ENCODE data around the gene FOXP1.

Gene FOXP1

GRCh38 chr3:71047616-71048531 is 535.7 kb downstream of the FOXP1 start:
- no peak for TF ChIP-seq POLR2AphosphoS5 (IDR thresholded peaks at IDR 0.05; ENCODE audit: low read depth, low read length)
- TF ChIP-seq POLR2A (IDR thresholded peaks at IDR 0.05; ENCODE audit: low read depth, low read length), result no peak
- no peak for TF ChIP-seq TAF1 (IDR thresholded peaks at IDR 0.05; ENCODE audit: borderline replicate concordance, low read depth, low read length)
- FAIRE-seq (no peak), DNase-seq (ENCODE audit: insufficient read length) (no peak)

- FAIRE-seq (no peak), DNase-seq (ENCODE audit: insufficient read length) (no peak)
- TF ChIP-seq POLR2AphosphoS5 (IDR thresholded peaks at IDR 0.05; ENCODE audit: low read depth, low read length), result no peak
- TF ChIP-seq POLR2A (IDR thresholded peaks at IDR 0.05; ENCODE audit: low read depth, low read length), result no peak
- no peak for TF ChIP-seq TAF1 (IDR thresholded peaks at IDR 0.05; ENCODE audit: borderline replicate concordance, low read depth, low read length)
Observed at GRCh38 chr3:71046791-71047190, 536.7 kb downstream of the FOXP1 start.

- no peak for TF ChIP-seq POLR2AphosphoS5 (IDR thresholded peaks at IDR 0.05; ENCODE audit: low read depth, low read length)
- no peak for TF ChIP-seq TAF1 (IDR thresholded peaks at IDR 0.05; ENCODE audit: borderline replicate concordance, low read depth, low read length)
- FAIRE-seq, result no peak
- DNase-seq (ENCODE audit: insufficient read length), result no peak
Observed at GRCh38 chr3:71045917-71046282, 537.6 kb downstream of the FOXP1 start.

DNA sequence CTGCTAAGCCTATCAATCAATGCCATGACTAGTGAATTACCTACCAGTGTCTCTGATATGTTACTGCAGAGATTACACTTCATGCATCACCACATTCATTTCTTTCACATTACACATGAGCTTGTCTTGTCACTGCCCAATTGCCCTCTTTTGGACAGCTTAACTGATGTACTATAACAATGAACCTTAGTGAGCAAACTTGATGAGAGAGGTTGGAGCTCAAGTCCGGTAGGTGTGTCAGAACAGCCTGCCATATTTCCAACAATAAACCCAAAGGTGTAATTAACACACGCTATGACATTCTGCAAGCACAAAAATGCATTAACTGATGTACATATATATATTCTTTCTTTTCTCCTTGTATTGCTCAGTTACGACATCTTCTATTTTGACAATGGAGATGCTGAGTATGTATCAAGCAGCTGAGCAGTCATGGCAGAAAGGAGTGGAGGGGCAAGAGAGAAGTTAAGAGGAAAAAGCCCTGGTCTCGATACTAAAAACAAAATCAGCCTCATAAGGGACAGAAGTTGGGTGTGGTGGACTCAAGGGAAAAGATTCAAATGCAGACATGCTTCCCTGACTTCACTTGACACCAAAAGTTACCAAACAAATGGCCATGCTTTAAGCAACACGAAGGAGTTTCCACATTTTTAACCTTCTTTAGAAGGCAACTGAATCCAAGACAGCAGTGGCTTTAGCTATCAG is 538.2 kb downstream of the FOXP1 start:
- no peak for FAIRE-seq
- TF ChIP-seq TAF1 (IDR thresholded peaks at IDR 0.05; ENCODE audit: borderline replicate concordance, low read depth, low read length) (no peak), POLR2A (IDR thresholded peaks at IDR 0.05; ENCODE audit: low read depth, low read length) (no peak), POLR2AphosphoS5 (IDR thresholded peaks at IDR 0.05; ENCODE audit: low read depth, low read length) (no peak)
- DNase-seq (ENCODE audit: insufficient read length), result no peak

GRCh38 chr3:71042759-71043158 is 540.8 kb downstream of the FOXP1 start:
- TF ChIP-seq POLR2AphosphoS5 (IDR thresholded peaks at IDR 0.05; ENCODE audit: low read depth, low read length) (no peak), TAF1 (IDR thresholded peaks at IDR 0.05; ENCODE audit: borderline replicate concordance, low read depth, low read length) (no peak), POLR2A (IDR thresholded peaks at IDR 0.05; ENCODE audit: low read depth, low read length) (no peak)
- DNase-seq (ENCODE audit: insufficient read length) (no peak), FAIRE-seq (no peak)

GRCh38 chr3:71041371-71041770 is 542.2 kb downstream of the FOXP1 start:
- TF ChIP-seq TAF1 (IDR thresholded peaks at IDR 0.05; ENCODE audit: borderline replicate concordance, low read depth, low read length), result no peak
- TF ChIP-seq POLR2AphosphoS5 (IDR thresholded peaks at IDR 0.05; ENCODE audit: low read depth, low read length), result no peak
- no peak for TF ChIP-seq POLR2A (IDR thresholded peaks at IDR 0.05; ENCODE audit: low read depth, low read length)
- DNase-seq (ENCODE audit: insufficient read length), result no peak
- FAIRE-seq, result no peak

DNA sequence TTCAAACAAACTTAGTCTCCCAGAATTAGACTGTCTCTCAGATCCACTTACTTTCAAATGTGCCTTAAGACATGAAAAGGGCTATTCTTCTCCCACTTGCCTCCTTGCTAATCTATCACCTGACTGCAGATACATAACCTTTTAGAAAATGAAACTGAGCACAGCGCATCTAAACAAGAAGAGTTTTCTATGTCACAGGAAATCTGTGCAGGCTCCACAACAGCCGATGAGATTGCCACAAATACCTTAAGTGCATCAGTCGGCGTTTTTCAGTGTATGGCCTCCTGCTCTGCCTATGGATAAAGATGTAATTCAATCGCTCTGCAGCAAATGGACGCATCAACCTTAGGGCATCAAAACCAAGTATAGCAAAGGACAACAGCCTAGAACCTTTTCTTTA is 544.2 kb downstream of the FOXP1 start:
- FAIRE-seq, result no peak
- DNase-seq (ENCODE audit: insufficient read length), result no peak
- TF ChIP-seq POLR2A (IDR thresholded peaks at IDR 0.05; ENCODE audit: low read depth, low read length) (no peak), TAF1 (IDR thresholded peaks at IDR 0.05; ENCODE audit: borderline replicate concordance, low read depth, low read length) (no peak), POLR2AphosphoS5 (IDR thresholded peaks at IDR 0.05; ENCODE audit: low read depth, low read length) (no peak)

- DNase-seq (ENCODE audit: insufficient read length), result no peak
- FAIRE-seq, result no peak
- TF ChIP-seq TAF1 (IDR thresholded peaks at IDR 0.05; ENCODE audit: borderline replicate concordance, low read depth, low read length), result no peak
Observed at GRCh38 chr3:71037775-71038174, 545.8 kb downstream of the FOXP1 start.

DNA sequence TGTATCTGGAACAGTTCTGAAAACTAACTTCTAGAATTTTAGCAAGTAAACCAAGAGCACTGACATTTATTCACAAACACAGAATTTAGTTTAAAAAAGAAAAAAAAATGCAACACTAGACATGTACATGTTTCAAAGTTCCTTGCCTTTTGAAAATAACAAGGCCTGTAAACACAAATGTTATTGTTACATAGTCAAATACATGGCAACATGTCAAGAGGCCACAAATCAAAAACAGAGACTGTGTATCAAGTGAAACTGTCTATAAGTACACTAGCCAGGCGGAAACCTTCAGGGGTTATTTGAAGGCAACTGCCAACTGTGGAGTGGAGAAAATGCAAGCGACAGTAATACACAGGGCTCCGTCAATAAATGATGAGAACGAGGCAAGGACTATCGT is 547.6 kb downstream of the FOXP1 start:
- TF ChIP-seq POLR2A (IDR thresholded peaks at IDR 0.05; ENCODE audit: low read depth, low read length) (no peak), POLR2AphosphoS5 (IDR thresholded peaks at IDR 0.05; ENCODE audit: low read depth, low read length) (no peak), TAF1 (IDR thresholded peaks at IDR 0.05; ENCODE audit: borderline replicate concordance, low read depth, low read length) (no peak)
- DNase-seq (ENCODE audit: insufficient read length), result no peak
- FAIRE-seq, result no peak

DNA sequence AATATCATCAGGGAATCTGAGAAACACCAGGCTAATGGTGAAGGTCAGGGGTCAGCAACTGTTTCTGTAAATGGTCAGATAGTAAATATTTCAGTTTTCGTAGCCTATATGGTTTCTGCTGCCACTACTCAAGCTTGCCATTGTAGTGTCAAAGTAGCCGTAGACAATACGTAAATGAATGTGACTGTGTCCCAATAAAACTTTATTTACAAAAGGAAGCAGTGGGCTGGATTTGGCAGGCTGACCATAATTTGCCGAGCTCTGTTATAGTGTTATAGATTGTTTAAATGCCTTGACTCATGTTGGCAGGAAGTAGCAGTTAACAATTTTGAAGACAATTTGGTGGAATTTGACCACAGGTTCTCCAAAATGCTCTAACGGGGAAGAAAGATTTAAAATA is 548.2 kb downstream of the FOXP1 start:
- no peak for DNase-seq (ENCODE audit: insufficient read length)
- no peak for FAIRE-seq
- TF ChIP-seq POLR2AphosphoS5 (IDR thresholded peaks at IDR 0.05; ENCODE audit: low read depth, low read length) (no peak), POLR2A (IDR thresholded peaks at IDR 0.05; ENCODE audit: low read depth, low read length) (no peak), TAF1 (IDR thresholded peaks at IDR 0.05; ENCODE audit: borderline replicate concordance, low read depth, low read length) (no peak)

DNA sequence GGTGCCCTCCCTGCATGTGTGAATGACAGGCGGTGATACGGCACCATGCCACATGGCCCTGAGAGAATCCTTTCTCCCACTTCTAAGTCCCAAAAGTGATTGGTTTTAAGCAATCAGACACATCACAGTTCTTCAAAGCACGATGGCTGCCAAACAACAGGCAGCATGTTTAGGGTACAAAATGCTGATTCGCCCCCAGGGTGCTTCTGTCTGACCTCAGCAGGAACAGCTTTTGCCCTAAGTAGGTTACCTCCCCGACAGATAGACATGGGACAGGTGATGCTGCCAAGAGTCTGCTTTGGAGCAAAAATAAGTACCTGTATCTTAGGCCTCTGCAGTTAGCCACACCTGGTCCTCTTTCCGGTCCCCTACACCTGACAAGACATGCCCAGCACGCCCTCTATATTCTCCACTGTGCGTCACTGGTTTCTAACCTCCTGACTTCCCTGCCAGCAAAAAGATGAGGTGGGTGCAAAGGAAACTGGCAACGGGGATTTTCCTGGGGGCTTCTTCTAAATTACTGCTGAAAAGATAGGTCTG is 549.8 kb downstream of the FOXP1 start:
- no peak for DNase-seq (ENCODE audit: insufficient read length)
- no peak for FAIRE-seq
- TF ChIP-seq POLR2A (IDR thresholded peaks at IDR 0.05; ENCODE audit: low read depth, low read length) (no peak), POLR2AphosphoS5 (IDR thresholded peaks at IDR 0.05; ENCODE audit: low read depth, low read length) (no peak), TAF1 (IDR thresholded peaks at IDR 0.05; ENCODE audit: borderline replicate concordance, low read depth, low read length) (no peak)

Data from GM12892 (cell line).